GM23338 (cell line): Measurements from ENCODE around the gene SELP.

Source experiments
- EZH2phosphoT487 ChIP-seq: fragments of 200-600 bp; sonication (generic); IDR thresholded peaks from one replicate; pipeline ENCODE4 v1.8.1; 2018; ENCODE audit warnings: antibody characterized with exemption; ENCODE audit not compliant: unreplicated experiment
- TF ChIP-seq, protein P1 (sequence below), 2 experiments: fragments of 200-600 bp in 1 of 2; sonication (generic) in 1 of 2; conservative IDR thresholded peaks; 2 replicates each; pipeline versions ENCODE4 v1.5.1 to v1.6.1; 2016 to 2017; ENCODE audit warnings: antibody characterized with exemption in 2 of 2, low read depth in 2 of 2, mild to moderate bottlenecking in 2 of 2, moderate library complexity in 1 of 2

DNA sequence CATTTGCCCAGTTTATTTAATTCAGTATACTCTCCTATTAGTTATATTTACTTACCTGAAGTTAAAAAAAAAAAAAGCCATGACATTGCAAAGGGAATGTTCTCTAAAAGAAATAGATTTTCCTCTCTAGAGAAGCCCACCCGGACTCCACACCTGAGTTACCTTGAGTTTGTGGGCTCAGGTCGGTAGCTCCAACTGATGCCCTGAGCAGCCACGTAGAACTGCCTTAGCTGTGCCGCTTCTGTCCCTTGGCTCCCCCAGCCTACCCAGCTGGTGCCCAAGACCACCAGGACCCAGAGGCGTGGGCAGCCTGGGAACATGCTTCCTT, 43.9 kb downstream of the SELP start:
- TF ChIP-seq, protein P1, sequence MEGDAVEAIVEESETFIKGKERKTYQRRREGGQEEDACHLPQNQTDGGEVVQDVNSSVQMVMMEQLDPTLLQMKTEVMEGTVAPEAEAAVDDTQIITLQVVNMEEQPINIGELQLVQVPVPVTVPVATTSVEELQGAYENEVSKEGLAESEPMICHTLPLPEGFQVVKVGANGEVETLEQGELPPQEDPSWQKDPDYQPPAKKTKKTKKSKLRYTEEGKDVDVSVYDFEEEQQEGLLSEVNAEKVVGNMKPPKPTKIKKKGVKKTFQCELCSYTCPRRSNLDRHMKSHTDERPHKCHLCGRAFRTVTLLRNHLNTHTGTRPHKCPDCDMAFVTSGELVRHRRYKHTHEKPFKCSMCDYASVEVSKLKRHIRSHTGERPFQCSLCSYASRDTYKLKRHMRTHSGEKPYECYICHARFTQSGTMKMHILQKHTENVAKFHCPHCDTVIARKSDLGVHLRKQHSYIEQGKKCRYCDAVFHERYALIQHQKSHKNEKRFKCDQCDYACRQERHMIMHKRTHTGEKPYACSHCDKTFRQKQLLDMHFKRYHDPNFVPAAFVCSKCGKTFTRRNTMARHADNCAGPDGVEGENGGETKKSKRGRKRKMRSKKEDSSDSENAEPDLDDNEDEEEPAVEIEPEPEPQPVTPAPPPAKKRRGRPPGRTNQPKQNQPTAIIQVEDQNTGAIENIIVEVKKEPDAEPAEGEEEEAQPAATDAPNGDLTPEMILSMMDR (conservative IDR thresholded peaks at IDR 0.05; ENCODE audit: low read depth in 2 of 2) = no peak
- no peak for TF ChIP-seq EZH2phosphoT487
